ENCODE data around the gene CEP152. TPM values are rescaled to one million over a fixed set of nuclear protein-coding genes. Genes with fewer than 3 reads are reported as not detected.
A peak's percentile ranks its signal among the peaks of the same experiment; 100 is the strongest.

CEP152 gene
- total RNA-seq: 18.0 and 18.1 TPM in 2 replicates
- 10.5 TPM for total RNA-seq (2013)
- polyA plus RNA-seq: 1.3 and 1.5 TPM in 2 replicates
- polyA minus RNA-seq: 5.9 and 11.6 TPM in 2 replicates

- H3K9ac ChIP-seq (ENCODE audit: low read length): peak within 1 kb of the TSS; percentile 83
- intact Hi-C loops (cut with micrococcal nuclease): loop anchor here (1.0 to 10.0 kb wide), 9 partner anchors 16 to 1874 kb away; partner anchors contain the start of genes COPS2, DUT, EID1 and GABPB1
- DNase-seq: peak; percentile 99
- no peaks in the 10 kb centered on the region for H3K9me3 ChIP-seq (ENCODE audit: control extremely low read depth in 1 of 3, control insufficient read depth in 2 of 3, insufficient read depth in 1 of 3, low read length in 2 of 3)
- WGBS (ENCODE audit: insufficient coverage): under 1% methylated on average over 50 of the region's 51 CpGs
- CTCF ChIA-PET: interaction anchor here (1.1 to 1.4 kb wide), 2 partner anchors 10 to 12 kb away, joined by 5 to 22 read pairs; no protein-coding TSS in a partner anchor
- peaks cover 0 to 7% (median 0%) of the 10 kb centered on the region in 4 experiments for H3K27me3 ChIP-seq (replicated peaks in 1 of 4; ENCODE audit: control extremely low read depth in 1 of 4, control insufficient read depth in 3 of 4, insufficient read depth in 4 of 4, low read length in 3 of 4)
- H2AFZ ChIP-seq (ENCODE audit: insufficient read depth, low read depth, low read length, poor library complexity, severe bottlenecking): peak within 1 kb of the TSS; percentile 86
- TF ChIP-seq CTCF (IDR thresholded peaks at IDR 0.05) (no peak), EZH2 (IDR thresholded peaks at IDR 0.05; ENCODE audit: borderline replicate concordance, insufficient read depth, low read depth, low read length, poor library complexity, severe bottlenecking) (no peak)
- H3K27me3 Mint-ChIP-seq: peaks cover 4% of the 10 kb centered on the region
- H3K4me3 ChIP-seq (ENCODE audit: control extremely low read depth in 1 of 5, extremely low read depth in 1 of 5, insufficient read depth in 1 of 5, low read depth in 2 of 5, low read length in 4 of 5): peak within 1 kb of the TSS; percentile 86 to 97 (median 94)
- H3K36me3 ChIP-seq (replicated peaks in 1 of 2; ENCODE audit: control extremely low read depth in 1 of 2, control insufficient read depth in 1 of 2, extremely low read depth in 1 of 2, insufficient read depth in 2 of 2, low read length in 1 of 2): no peaks in the 10 kb centered on the region
- H3K4me3 Mint-ChIP-seq: peak within 1 kb of the TSS; percentile 95
- peak; percentile 95 for ATAC-seq (ENCODE audit: low read depth)
- H3K4me1 Mint-ChIP-seq: peaks cover 30% of the 10 kb centered on the region
- H3K9me3 Mint-ChIP-seq (ENCODE audit: insufficient read depth): no peaks in the 10 kb centered on the region
- peaks cover 15 to 18% of the 10 kb centered on the region in 2 donors for H3K4me1 ChIP-seq (ENCODE audit: control insufficient read depth in 2 of 2, insufficient read depth in 2 of 2, low read length in 2 of 2)
- peak within 1 kb of the TSS; percentile 86 for H3K27ac Mint-ChIP-seq
- POLR2A ChIA-PET: interaction anchor here (1.0 kb wide), 1 partner anchor 67 kb away, joined by 8 read pairs; the partner anchor contains the start of gene EID1
- H3K27ac ChIP-seq (ENCODE audit: low read length in 2 of 2): peak within 1 kb of the TSS; percentile 74 to 76
- peaks cover 23% of the 10 kb centered on the region for H3K79me2 ChIP-seq (ENCODE audit: control insufficient read depth, insufficient read depth, low read length)
- H3K4me2 ChIP-seq (replicated peaks; ENCODE audit: low read depth, low read length, poor library complexity, severe bottlenecking): peak within 1 kb of the TSS; percentile 88
- H4K20me1 ChIP-seq (ENCODE audit: control insufficient read depth, insufficient read depth, low read length, poor library complexity, severe bottlenecking): no peaks in the 10 kb centered on the region
These were observed at the start of gene CEP152 for GRCh38 chr15:48810414-48811324. TSS of gene CEP152 (minus strand) at chr15:48811069. CDS start at chr15:48805649, 5,420 bp downstream.

Data from B cell (primary cell).